HEK293T (cell line): ENCODE results near the gene CXorf66.
"Not testable (repeated sequence)": the region's sequence is repeated elsewhere in the genome, so short reads cannot be mapped to it uniquely, and the experiment has no call there.

Experiments used
- CTCF ChIA-PET: fragments of 350-600 bp; formaldehyde crosslinking; extraction: SDS; loops from one replicate; lab custom pipeline; 2021; ENCODE audit warnings: antibody characterized with exemption, inconsistent platforms; lab: Yijun Ruan, JAX
- POLR2A ChIA-PET: fragments of 350-600 bp; formaldehyde crosslinking; extraction: SDS; loops from one replicate; lab custom pipeline; 2020; ENCODE audit warnings: antibody characterized with exemption, inconsistent platforms; lab: Yijun Ruan, JAX
- DNase-seq: peaks from one replicate; pipeline ENCODE4 v3.0.0; 2012; ENCODE audit warnings: mixed read lengths; ENCODE audit errors: extremely low spot score
- ARNT ChIP-seq: fragments of 450-650 bp; IDR thresholded peaks from 2 replicates; pipeline ENCODE4 v1.6.1; 2017; ENCODE audit warnings: mild to moderate bottlenecking
- BHLHE40 ChIP-seq: fragments of 450-650 bp; IDR thresholded peaks from 2 replicates; pipeline ENCODE4 v1.6.1; 2016; ENCODE audit warnings: mild to moderate bottlenecking, moderate library complexity, borderline replicate concordance
- CTBP1 ChIP-seq: fragments of 450-650 bp; IDR thresholded peaks from 2 replicates; pipeline ENCODE4 v1.6.1; 2016; ENCODE audit warnings: borderline replicate concordance
- ELF4 ChIP-seq: fragments of 450-650 bp; IDR thresholded peaks from 2 replicates; pipeline ENCODE4 v1.6.1; 2017; ENCODE audit warnings: antibody characterized with exemption
- FOXA1 ChIP-seq: fragments of 450-650 bp; IDR thresholded peaks from 2 replicates; pipeline ENCODE4 v1.6.1; 2016; ENCODE audit warnings: mild to moderate bottlenecking
- FOXK2 ChIP-seq: fragments of 450-650 bp; IDR thresholded peaks from 2 replicates; pipeline ENCODE4 v1.6.1; 2016; ENCODE audit warnings: mild to moderate bottlenecking
- FOXM1 ChIP-seq: fragments of 450-650 bp; IDR thresholded peaks from 2 replicates; pipeline ENCODE4 v1.6.1; 2017; ENCODE audit warnings: mild to moderate bottlenecking, borderline replicate concordance
- HDGF ChIP-seq: fragments of 450-650 bp; IDR thresholded peaks from 2 replicates; pipeline ENCODE4 v1.6.1; 2017; ENCODE audit warnings: antibody characterized with exemption, borderline replicate concordance
- L3MBTL2 ChIP-seq: fragments of 450-650 bp; conservative IDR thresholded peaks from 2 replicates; pipeline ENCODE4 v1.6.1; 2016; ENCODE audit warnings: mild to moderate bottlenecking
- LEF1 ChIP-seq: fragments of 450-650 bp; IDR thresholded peaks from 2 replicates; pipeline ENCODE4 v1.6.1; 2017; ENCODE audit warnings: mild to moderate bottlenecking, borderline replicate concordance
- NFRKB ChIP-seq: fragments of 450-650 bp; IDR thresholded peaks from 2 replicates; pipeline ENCODE4 v1.6.1; 2016; ENCODE audit warnings: mild to moderate bottlenecking, moderate library complexity
- SP1 ChIP-seq: fragments of 450-650 bp; IDR thresholded peaks from 2 replicates; pipeline ENCODE4 v1.6.1; 2017
- SUZ12 ChIP-seq: fragments of 450-650 bp; IDR thresholded peaks from 2 replicates; pipeline ENCODE4 v1.6.1; 2016; ENCODE audit warnings: mild to moderate bottlenecking
- TARDBP ChIP-seq: fragments of 450-650 bp; IDR thresholded peaks from 2 replicates; pipeline ENCODE4 v1.6.1; 2016
- ZNF384 ChIP-seq: fragments of 450-650 bp; IDR thresholded peaks from 2 replicates; pipeline ENCODE4 v1.6.1; 2016
- TF ChIP-seq, protein P1 (sequence below): fragments of 450-650 bp; IDR thresholded peaks from 2 replicates; pipeline ENCODE4 v1.6.1; 2016

Gene CXorf66

GRCh38 chrX:139971394-139971749 is 6.1 kb upstream of the CXorf66 start:
- POLR2A ChIA-PET = no interaction called here
- CTCF ChIA-PET = no interaction called here
- DNase-seq = no peak
- TF ChIP-seq ELF4 = no peak
- no peak for TF ChIP-seq CTBP1
- no peak for TF ChIP-seq ZNF384
- no peak for TF ChIP-seq L3MBTL2
- no peak for TF ChIP-seq HDGF
- TF ChIP-seq FOXK2 = no peak
- no peak for TF ChIP-seq LEF1
- TF ChIP-seq ARNT = no peak
- no peak for TF ChIP-seq FOXA1
- no peak for TF ChIP-seq SUZ12
- no peak for TF ChIP-seq SP1
- TF ChIP-seq TARDBP = no peak
- no peak for TF ChIP-seq BHLHE40
- TF ChIP-seq FOXM1 = no peak
- no peak for TF ChIP-seq NFRKB
- TF ChIP-seq, protein P1, sequence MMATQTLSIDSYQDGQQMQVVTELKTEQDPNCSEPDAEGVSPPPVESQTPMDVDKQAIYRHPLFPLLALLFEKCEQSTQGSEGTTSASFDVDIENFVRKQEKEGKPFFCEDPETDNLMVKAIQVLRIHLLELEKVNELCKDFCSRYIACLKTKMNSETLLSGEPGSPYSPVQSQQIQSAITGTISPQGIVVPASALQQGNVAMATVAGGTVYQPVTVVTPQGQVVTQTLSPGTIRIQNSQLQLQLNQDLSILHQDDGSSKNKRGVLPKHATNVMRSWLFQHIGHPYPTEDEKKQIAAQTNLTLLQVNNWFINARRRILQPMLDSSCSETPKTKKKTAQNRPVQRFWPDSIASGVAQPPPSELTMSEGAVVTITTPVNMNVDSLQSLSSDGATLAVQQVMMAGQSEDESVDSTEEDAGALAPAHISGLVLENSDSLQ = no peak

GRCh38 chrX:139969286-139969685 is 4.0 kb upstream of the CXorf66 start:
- ChIA-PET POLR2A (no interaction called here), CTCF (no interaction called here)
- DNase-seq = peak; percentile 21
- TF ChIP-seq LEF1 (no peak), FOXM1 (no peak), ZNF384 (no peak), CTBP1 (no peak), ELF4 (no peak), HDGF (no peak), FOXA1 (no peak), SUZ12 (no peak), BHLHE40 (no peak), SP1 (no peak), TARDBP (no peak)

- DNase-seq = no peak
- TF ChIP-seq, protein P1 = no peak
- TF ChIP-seq LEF1 (no peak), NFRKB (no peak), ARNT (no peak), HDGF (no peak), L3MBTL2 (no peak), BHLHE40 (no peak), ZNF384 (no peak), SP1 (no peak), ELF4 (no peak), FOXA1 (no peak), TARDBP (no peak), SUZ12 (no peak), FOXK2 (no peak), FOXM1 (no peak)
- CTCF ChIA-PET = interaction anchor here (0.5 kb wide), 1 partner anchor 407 kb away, joined by 3 read pairs; no protein-coding TSS in a partner anchor
- POLR2A ChIA-PET = no interaction called here
Observed at GRCh38 chrX:139967750-139968149, 2.4 kb upstream of the CXorf66 start.

DNA sequence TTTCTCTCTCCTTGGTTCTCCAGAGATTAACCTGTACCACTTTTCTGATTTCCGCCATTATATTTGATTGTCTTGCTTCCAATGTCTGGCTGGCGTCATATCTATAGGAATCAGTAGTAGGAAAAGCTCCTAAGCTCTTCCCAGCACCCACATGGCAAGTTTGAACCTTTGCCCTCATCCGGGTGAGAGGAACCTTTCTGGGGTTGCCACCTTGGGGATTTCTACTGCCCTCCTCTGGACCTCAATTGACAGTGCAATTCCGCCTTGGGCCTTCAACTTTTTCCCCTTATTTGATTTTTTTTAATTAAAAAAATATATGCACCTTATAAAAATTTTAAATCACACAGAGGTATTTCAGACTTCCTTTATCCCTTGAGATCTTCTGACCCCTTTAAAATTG is 2.0 kb upstream of the CXorf66 start:
- no peak for TF ChIP-seq NFRKB
- TF ChIP-seq FOXM1 = no peak
- no peak for TF ChIP-seq TARDBP
- TF ChIP-seq FOXK2 = no peak
- TF ChIP-seq ARNT = no peak
- no peak for TF ChIP-seq SP1
- no peak for TF ChIP-seq HDGF
- TF ChIP-seq ELF4 = no peak
- no peak for TF ChIP-seq LEF1
- no peak for TF ChIP-seq FOXA1
- no peak for TF ChIP-seq SUZ12
- TF ChIP-seq BHLHE40 = no peak
- no peak for TF ChIP-seq CTBP1
- TF ChIP-seq ZNF384 = no peak
- TF ChIP-seq, protein P1 = no peak
- no peak for TF ChIP-seq L3MBTL2
- DNase-seq = peak; percentile 40
- ChIA-PET POLR2A (no interaction called here), CTCF (interaction anchor here (0.5 kb wide), 1 partner anchor 407 kb away, joined by 3 read pairs; no protein-coding TSS in a partner anchor)

- POLR2A ChIA-PET, DNase-seq: not testable (repeated sequence)
- CTCF ChIA-PET = interaction anchor here (0.6 to 0.9 kb wide), 6 partner anchors 21 to 823 kb away, joined by 3 to 7 read pairs (median 4); no protein-coding TSS in a partner anchor
- TF ChIP-seq ZNF384 = peak; percentile 97
Observed at GRCh38 chrX:139966159-139966558, 838 bp upstream of the CXorf66 start.

DNA sequence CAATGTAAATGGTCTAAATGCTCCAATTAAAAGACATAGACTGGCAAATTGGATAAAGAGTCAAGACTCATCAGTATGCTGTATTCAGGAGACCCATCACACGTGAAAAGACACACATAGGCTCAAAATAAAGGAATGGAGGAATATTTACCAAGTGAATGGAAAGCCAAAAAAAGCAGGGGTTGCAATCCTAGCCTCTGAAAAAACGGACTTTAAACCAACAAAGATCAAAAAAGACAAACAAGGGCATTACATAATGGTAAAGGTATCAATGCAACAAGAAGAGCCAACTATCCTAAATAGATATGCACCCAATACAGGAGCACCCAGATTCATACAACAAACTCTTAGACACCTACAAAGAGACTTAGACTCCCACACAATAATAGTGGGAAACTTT is 4.2 kb downstream of the CXorf66 start:
- DNase-seq, CTCF ChIA-PET, POLR2A ChIA-PET: not testable (repeated sequence)

- CTCF ChIA-PET = no interaction called here
- no peak for DNase-seq
- TF ChIP-seq BHLHE40 = no peak
- TF ChIP-seq NFRKB = no peak
- TF ChIP-seq SP1 = no peak
- no peak for TF ChIP-seq SUZ12
- TF ChIP-seq FOXA1 = no peak
- no peak for TF ChIP-seq HDGF
- no peak for TF ChIP-seq FOXK2
- no peak for TF ChIP-seq FOXM1
- no peak for TF ChIP-seq ZNF384
- no peak for TF ChIP-seq LEF1
- TF ChIP-seq L3MBTL2 = no peak
- TF ChIP-seq, protein P1 = no peak
- no peak for TF ChIP-seq ARNT
- no peak for TF ChIP-seq ELF4
- no peak for TF ChIP-seq CTBP1
- no peak for TF ChIP-seq TARDBP
- POLR2A ChIA-PET = no interaction called here
Observed at GRCh38 chrX:139949703-139950102, 15.6 kb downstream of the CXorf66 start.
